GM12874 (cell line): ENCODE measurements around the gene BICRAL.

Experiments used
- CTCF ChIP-seq: IDR thresholded peaks from 2 replicates; pipeline ENCODE4 v1.5.1; 2011; ENCODE audit warnings: low read depth, mild to moderate bottlenecking, control low read depth, low read length, moderate library complexity; ENCODE audit not compliant: insufficient read depth

BICRAL gene

GRCh38 chr6:42771741-42772100, 10.1 kb upstream of the BICRAL start:
- no peak for TF ChIP-seq CTCF

- TF ChIP-seq CTCF: no peak
Measured at GRCh38 chr6:42774201-42774600, 7.7 kb upstream of the BICRAL start.

GRCh38 chr6:42777126-42777822, 4.6 kb upstream of the BICRAL start:
- no peak for TF ChIP-seq CTCF

GRCh38 chr6:42778122-42778521, 3.7 kb upstream of the BICRAL start:
- TF ChIP-seq CTCF: no peak

- TF ChIP-seq CTCF: no peak
Measured at GRCh38 chr6:42779521-42779920, 2.3 kb upstream of the BICRAL start.

GRCh38 chr6:42781546-42781795, 381 bp upstream of the BICRAL start:
- TF ChIP-seq CTCF: no peak

DNA sequence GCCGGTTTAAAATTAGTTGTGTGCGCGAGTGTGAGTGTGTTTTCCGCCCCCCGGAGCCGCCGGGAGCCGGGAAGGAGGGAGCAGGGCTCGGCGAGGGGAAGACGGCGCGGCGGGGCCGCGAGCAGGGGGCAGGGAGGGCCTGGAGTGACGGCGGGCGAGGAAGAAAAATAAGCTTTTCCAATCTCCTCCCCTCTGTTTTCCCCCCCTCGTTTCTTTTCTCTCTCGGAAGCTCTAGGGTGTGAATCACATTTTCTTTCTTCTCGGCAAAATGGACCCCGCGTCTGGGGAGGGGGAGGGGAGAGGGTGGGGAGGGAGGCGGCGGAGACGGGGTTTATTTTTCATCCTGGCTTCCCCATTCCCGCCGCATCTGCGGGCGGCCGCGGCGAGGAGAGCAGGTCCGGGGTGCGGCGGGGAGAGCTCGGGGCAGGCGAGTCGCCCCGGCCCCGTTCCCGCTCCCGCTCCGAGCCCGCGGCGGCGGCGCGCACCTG, 881 bp downstream of the BICRAL start:
- TF ChIP-seq CTCF: no peak
